HG02623 (cell line): Measurements from ENCODE around the gene ZBTB9.
A peak's percentile ranks its signal among the peaks of the same experiment; 100 is the strongest.

ENCODE experiments used
- ATAC-seq: cut with Tn5 transposase; IDR thresholded peaks from one replicate; pipeline ENCODE4 v1.9.1; 2021; ENCODE audit warnings: moderate library complexity; ENCODE audit not compliant: unreplicated experiment

ZBTB9 gene, protein sequence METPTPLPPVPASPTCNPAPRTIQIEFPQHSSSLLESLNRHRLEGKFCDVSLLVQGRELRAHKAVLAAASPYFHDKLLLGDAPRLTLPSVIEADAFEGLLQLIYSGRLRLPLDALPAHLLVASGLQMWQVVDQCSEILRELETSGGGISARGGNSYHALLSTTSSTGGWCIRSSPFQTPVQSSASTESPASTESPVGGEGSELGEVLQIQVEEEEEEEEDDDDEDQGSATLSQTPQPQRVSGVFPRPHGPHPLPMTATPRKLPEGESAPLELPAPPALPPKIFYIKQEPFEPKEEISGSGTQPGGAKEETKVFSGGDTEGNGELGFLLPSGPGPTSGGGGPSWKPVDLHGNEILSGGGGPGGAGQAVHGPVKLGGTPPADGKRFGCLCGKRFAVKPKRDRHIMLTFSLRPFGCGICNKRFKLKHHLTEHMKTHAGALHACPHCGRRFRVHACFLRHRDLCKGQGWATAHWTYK

GRCh38 chr6:33454009-33454946 lies at the start of gene ZBTB9:
ZBTB9 (plus strand) TSS chr6:33454576; CDS start chr6:33455101, 525 bp downstream.
- peak; percentile 99 for ATAC-seq

DNA sequence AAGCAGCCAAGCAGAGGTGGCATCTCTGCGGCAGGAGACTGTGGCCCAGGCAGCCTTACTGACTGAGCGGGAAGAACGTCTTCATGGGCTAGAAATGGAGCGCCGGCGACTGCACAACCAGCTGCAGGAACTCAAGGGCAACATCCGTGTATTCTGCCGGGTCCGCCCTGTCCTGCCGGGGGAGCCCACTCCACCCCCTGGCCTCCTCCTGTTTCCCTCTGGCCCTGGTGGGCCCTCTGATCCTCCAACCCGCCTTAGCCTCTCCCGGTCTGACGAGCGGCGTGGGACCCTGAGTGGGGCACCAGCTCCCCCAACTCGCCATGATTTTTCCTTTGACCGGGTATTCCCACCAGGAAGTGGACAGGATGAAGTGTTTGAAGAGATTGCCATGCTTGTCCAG lies 49.5 kb upstream of the ZBTB9 start:
- no peak for ATAC-seq

GRCh38 chr6:33405386-33405940 lies 48.9 kb upstream of the ZBTB9 start:
- ATAC-seq = no peak

DNA sequence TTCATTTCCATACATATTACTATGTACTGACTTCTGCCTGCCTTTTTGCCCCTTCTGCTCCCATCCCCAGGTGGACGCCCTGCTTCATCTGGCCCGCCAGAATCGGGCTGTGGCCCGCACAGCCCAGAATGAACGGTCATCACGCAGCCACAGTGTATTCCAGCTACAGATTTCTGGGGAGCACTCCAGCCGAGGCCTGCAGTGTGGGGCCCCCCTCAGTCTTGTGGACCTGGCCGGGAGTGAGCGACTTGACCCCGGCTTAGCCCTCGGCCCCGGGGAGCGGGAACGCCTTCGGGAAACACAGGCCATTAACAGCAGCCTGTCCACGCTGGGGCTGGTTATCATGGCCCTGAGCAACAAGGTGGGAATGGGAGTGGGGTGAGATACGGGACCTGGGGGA lies 48.2 kb upstream of the ZBTB9 start:
- ATAC-seq = no peak

- ATAC-seq = no peak
Observed at GRCh38 chr6:33407132-33407718, 47.2 kb upstream of the ZBTB9 start.

DNA sequence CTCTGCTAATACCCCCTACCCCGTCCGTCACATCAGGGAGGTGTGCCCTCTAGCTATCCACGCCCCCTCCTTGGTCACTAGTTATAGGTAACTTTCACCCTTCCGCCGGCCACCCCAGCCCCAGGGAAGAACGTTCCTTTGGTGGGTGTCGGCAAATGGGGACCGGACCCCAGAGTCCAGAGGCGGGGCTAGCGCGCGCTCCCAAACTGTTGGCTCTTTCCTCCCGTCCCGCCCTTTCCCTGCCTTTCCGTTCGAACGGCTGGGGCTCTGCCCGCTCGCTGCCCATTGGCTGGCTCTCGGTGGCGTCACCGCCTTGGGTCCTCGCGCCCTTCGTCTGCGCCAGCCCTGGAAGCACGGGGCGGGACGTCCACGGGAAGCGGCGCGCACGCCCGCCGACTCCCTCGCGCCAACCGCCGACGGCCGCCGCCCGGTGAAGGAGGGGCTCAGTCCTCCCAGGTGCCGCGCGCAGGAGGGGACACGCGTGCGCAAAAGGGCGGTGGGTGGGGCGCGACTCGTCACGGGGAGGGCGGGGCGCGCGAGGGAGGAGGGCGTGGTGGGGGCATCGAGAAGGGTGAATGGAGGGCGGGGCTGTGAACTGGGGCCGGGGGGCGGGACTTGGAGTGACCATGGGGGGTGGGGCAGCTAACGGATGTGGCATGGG lies 44.2 kb upstream of the ZBTB9 start:
- peak; percentile 85 for ATAC-seq

- ATAC-seq = peak; percentile 28
Observed at GRCh38 chr6:33410711-33411631, 43.4 kb upstream of the ZBTB9 start, which contains the start of gene PHF1. PHF1 (plus strand) TSS chr6:33411014; CDS start chr6:33412264, 1,250 bp downstream.

DNA sequence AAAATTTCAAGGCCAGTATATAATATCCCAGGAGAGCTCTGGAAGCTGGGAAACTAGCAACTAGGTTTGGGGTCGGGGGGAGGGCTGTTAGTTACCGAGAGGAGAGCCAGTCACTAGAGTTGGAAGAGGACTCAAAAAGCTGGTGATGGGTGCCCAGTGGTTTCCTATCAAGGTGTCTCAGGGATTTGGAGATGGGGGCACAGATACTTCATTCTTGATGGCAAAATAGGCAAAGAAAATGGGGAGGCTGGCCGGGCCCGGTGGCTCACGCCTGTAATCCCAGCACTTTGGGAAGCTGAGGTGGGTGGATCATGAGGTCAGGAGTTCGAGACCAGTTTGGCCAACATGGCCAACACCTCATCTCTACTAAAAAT lies 42.8 kb upstream of the ZBTB9 start:
- no peak for ATAC-seq

DNA sequence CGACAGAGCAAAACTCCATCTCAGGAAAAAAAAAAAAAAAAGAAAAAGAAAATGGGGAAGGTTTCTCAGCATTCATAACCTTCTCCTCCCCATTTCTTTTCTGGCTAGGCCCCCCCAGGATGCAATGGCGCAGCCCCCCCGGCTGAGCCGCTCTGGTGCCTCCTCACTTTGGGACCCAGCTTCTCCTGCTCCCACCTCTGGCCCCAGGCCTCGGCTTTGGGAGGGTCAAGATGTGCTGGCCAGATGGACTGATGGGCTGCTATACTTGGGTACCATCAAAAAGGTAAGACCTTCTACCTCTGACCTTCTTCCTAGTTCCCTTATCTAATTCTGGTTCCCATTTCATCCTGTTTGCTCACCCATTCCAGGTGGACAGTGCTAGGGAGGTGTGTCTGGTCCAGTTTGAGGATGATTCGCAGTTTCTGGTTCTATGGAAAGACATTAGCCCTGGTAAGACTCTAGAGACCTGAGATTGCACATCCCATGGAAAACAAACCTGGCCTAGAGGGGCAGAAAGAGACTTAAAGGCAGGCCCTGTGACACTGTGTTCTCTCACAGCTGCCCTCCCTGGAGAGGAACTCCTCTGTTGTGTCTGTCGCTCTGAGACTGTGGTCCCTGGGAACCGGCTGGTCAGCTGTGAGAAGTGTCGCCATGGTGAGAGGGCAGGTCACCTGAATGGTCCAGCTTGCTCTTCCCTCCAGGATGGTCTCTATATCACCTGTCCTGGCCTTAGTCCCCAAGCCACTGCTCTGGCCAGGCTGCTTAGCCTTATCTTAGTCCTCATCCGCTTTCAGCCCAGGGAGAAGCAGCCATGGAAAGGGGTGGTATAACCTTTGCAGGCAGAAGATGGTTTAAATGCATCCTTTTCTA lies 42.0 kb upstream of the ZBTB9 start:
- ATAC-seq = no peak

DNA sequence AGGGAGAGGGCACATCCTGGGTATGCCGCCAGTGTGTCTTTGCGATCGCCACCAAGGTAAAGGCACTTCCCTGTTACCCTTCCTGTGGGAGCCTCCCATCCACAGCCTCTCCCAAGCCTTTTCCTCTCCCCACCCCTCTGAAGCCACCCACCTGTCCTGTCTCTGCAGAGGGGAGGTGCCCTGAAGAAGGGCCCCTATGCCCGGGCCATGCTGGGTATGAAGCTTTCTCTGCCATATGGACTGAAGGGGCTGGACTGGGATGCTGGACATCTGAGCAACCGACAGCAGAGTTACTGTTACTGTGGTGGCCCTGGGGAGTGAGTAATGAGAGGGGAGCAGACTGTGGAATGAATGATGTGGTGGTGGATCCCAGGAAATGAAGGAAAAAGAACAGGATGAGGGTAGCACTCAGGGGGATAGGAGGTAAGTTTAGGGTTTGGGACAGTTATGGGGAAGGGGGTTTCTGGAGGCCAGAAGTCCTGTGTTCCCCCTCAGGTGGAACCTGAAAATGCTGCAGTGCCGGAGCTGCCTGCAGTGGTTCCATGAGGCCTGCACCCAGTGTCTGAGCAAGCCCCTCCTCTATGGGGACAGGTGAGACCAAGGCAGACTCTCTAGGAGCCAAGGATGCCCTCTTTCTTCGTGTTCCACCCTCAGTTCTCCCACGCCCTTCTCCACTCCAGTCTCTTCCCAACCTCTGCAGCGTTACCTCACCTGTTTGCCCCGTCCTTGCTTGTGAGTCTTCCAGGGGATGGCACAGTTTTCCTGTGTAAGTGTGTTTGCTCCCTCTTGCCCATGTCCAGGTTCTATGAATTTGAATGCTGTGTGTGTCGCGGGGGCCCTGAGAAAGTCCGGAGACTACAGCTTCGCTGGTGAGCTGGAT lies 40.9 kb upstream of the ZBTB9 start:
- ATAC-seq = no peak

DNA sequence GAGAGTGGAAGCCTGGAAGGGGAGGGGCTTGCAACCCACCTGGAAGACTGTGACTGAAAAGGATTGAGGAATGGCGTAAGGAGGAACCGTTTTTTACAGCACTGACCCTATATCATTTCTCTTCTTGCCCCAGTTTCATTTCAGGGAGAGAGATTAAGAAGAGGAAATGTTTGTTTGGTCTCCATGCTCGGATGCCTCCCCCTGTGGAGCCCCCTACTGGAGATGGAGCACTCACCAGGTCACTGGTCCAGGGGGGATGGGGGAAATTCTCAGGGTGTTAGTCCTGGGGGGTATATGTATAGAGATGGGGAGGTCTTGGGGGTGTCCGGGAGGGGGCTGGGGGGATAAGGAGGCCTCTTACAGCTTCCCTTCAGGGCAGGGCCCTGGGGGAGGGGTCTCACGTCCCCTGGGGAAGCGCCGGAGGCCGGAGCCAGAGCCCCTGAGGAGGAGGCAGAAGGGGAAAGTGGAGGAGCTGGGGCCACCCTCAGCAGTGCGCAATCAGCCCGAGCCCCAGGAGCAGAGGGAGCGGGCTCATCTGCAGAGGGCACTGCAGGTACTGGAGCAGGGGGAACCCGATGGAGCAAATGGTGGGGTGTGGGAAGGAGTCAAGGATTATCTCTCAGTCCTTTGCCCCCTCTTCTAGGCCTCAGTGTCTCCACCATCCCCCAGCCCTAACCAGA lies 39.6 kb upstream of the ZBTB9 start:
- no peak for ATAC-seq

DNA sequence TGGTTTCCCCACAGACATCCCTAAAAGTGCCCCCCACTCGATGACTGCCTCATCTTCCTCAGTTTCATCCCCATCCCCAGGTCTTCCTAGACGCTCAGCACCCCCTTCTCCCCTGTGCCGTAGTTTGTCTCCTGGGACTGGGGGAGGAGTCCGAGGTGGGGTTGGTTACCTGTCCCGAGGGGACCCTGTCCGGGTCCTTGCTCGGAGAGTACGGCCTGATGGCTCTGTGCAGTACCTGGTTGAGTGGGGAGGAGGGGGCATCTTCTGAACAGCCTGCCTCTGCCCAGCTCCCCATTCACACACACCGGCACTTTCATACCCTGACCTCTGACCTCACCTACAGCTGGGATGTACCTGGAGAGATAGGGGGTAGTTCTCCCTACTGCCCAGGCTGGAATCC lies 38.5 kb upstream of the ZBTB9 start:
- no peak for ATAC-seq

DNA sequence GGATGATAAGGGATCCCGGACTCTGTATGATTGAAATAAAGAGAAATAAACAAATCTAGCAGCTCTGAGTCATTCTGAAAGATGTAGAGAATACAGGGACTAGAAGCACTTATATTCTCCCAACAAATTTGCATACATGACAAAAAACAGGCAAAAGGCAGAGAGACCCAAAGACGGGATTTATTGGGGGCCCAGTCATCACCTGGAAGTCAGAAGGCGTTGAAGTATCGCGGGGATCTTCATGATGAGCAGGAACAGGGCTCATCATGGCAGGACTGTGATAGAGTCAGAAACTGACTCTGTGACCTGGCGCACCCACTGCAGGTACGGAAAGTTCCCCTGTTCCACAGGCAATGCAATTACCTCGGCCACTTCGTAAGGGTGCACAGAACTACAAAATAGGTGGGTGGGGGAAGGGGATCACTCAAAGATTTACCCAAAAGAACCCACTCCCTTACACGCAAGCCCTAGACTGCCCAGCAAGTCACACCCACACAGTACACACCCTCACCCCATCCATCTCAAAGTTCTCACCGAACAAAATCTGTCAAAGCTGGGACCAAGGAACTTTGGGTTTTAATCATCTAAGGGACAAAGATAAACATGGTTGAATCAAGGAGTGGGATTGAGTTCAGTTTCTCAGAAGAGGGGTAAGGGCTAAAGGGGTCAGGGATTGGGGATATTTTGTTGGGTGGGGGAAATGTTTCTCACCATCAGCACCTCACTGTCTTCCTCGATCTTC lies 37.8 kb upstream of the ZBTB9 start:
- ATAC-seq = no peak

- ATAC-seq = no peak
Observed at GRCh38 chr6:33417128-33417902, 37.1 kb upstream of the ZBTB9 start.

- peak; percentile 85 for ATAC-seq
Observed at GRCh38 chr6:33417903-33418689, 36.3 kb upstream of the ZBTB9 start, which contains the start of gene CUTA. CUTA (minus strand) TSS chr6:33418107; CDS start chr6:33418000, 107 bp downstream.
